Measurements from ENCODE around the gene ZBTB17. TPM values are rescaled to one million over a fixed set of nuclear protein-coding genes. Genes with fewer than 3 reads are reported as not detected.
"Not testable (repeated sequence)": the region's sequence is repeated elsewhere in the genome, so short reads cannot be mapped to it uniquely, and the experiment has no call there.

The ZBTB17 gene
- total and polyA plus RNA-seq, 9 donors: 3.7 to 45.7 (median 29.8) TPM

- H3K9me3 ChIP-seq: no peaks in the 10 kb centered on the region
- no peak overlapping the region for H3K4me3 ChIP-seq
- intact Hi-C loops (cut with DNase I): no loop called here
- H3K27me3 ChIP-seq: no peaks in the 10 kb centered on the region
- DNase-seq: no peak
- peaks cover 9% of the 10 kb centered on the region for H3K4me1 ChIP-seq (ENCODE audit: insufficient read depth)
- H3K36me3 ChIP-seq: no peaks in the 10 kb centered on the region
- TF ChIP-seq CTCF (IDR thresholded peaks at IDR 0.05): no peak
- no peak for TF ChIP-seq POLR2A (IDR thresholded peaks at IDR 0.05)
- no peak for TF ChIP-seq EP300 (IDR thresholded peaks at IDR 0.05)
- H3K27ac ChIP-seq: peak overlapping the region in 1 of 2 donors; percentile 65
Observed at GRCh38 chr1:15895233-15895632, 80.7 kb downstream of the ZBTB17 start.

- Histone ChIP-seq H3K27ac (peak overlapping the region in 1 of 2 donors; percentile 65), H3K4me1 (ENCODE audit: insufficient read depth) (peaks cover 11% of the 10 kb centered on the region)
- not testable (repeated sequence) for H3K4me3 ChIP-seq, H3K36me3 ChIP-seq, H3K9me3 ChIP-seq, H3K27me3 ChIP-seq, DNase-seq
- WGBS, 3 donors: 47 to 56% (median 52%) methylated on average over 6 of the region's 6 CpGs
- intact Hi-C loops (cut with DNase I): loop anchor here in 2 of 4 donors (5.0 kb wide), 2 partner anchors 46 to 96 kb away; partner anchors contain the start of gene SPEN (in 1 of the 2)
Observed at GRCh38 chr1:15892857-15893599, 82.9 kb downstream of the ZBTB17 start.

Small RNA genes within 50 kb of the gene (small RNA-seq; reads per million reads assigned to genes)
- gene AL034555.1 (not detected), gene AL355994.1 (not detected), gene AL355994.5 (not detected)

Other genes with a start within 250 kb of the ZBTB17 start
- 1 to 10 TPM; 1.1 to 2.5 (median 2.0) TPM for gene SLC25A34, start 239.8 kb downstream of the ZBTB17 start, total RNA-seq
- gene SLC25A34, start 239.8 kb downstream of the ZBTB17 start, polyA plus RNA-seq: 1 to 10 TPM; 1.0 to 1.3 TPM
- gene TMEM82, start 233.6 kb downstream of the ZBTB17 start, total RNA-seq: not detected
- gene TMEM82, start 233.6 kb downstream of the ZBTB17 start, polyA plus RNA-seq: not detected
- 100 to 1,000 TPM in 3 of 7 donors, 10 to 100 TPM in 4; 40.7 to 160 (median 70.8) TPM for gene FBLIM1, start 217.3 kb downstream of the ZBTB17 start, total RNA-seq
- 10 to 100 TPM; 39.0 to 59.2 TPM for gene FBLIM1, start 217.3 kb downstream of the ZBTB17 start, polyA plus RNA-seq
- 1 to 10 TPM in 6 of 7 donors, under 1 TPM in 1; 0.65 to 3.3 (median 1.2) TPM for gene UQCRHL, start 168.5 kb downstream of the ZBTB17 start, total RNA-seq
- gene UQCRHL, start 168.5 kb downstream of the ZBTB17 start, polyA plus RNA-seq: 1 to 10 TPM; 1.4 to 5.6 TPM
- gene SPEN, start 128.4 kb downstream of the ZBTB17 start, total RNA-seq: 10 to 100 TPM; 38.0 to 93.2 (median 65.6) TPM
- gene SPEN, start 128.4 kb downstream of the ZBTB17 start, polyA plus RNA-seq: 10 to 100 TPM; 30.5 to 41.7 TPM
- gene SRARP, start 28.1 kb upstream of the ZBTB17 start, total RNA-seq: not detected
- gene SRARP, start 28.1 kb upstream of the ZBTB17 start, polyA plus RNA-seq: not detected
- 10 to 100 TPM in 6 of 7 donors, 1 to 10 TPM in 1; 1.9 to 68.7 (median 35.8) TPM for gene HSPB7, start 41.9 kb upstream of the ZBTB17 start, total RNA-seq
- gene HSPB7, start 41.9 kb upstream of the ZBTB17 start, polyA plus RNA-seq: 10 to 100 TPM; 21.9 to 25.4 TPM
- 1 to 10 TPM in 5 of 7 donors, under 1 TPM in 1, not detected in 1; 0.97 to 2.4 (median 1.2) TPM for gene CLCNKA, start 45.9 kb upstream of the ZBTB17 start, total RNA-seq
- under 1 TPM; 0.08 to 0.74 TPM for gene CLCNKA, start 45.9 kb upstream of the ZBTB17 start, polyA plus RNA-seq
- gene CLCNKB, start 67.7 kb upstream of the ZBTB17 start, total RNA-seq: 1 to 10 TPM in 4 of 7 donors, under 1 TPM in 2, not detected in 1; 0.82 to 8.2 (median 1.9) TPM
- under 1 TPM; 0.18 to 0.42 TPM for gene CLCNKB, start 67.7 kb upstream of the ZBTB17 start, polyA plus RNA-seq
- gene FAM131C, start 97.5 kb upstream of the ZBTB17 start, total RNA-seq: 1 to 10 TPM in 1 of 7 donors, under 1 TPM in 5, not detected in 1; 0.20 to 1.3 (median 0.42) TPM
- under 1 TPM; 0.10 to 0.16 TPM for gene FAM131C, start 97.5 kb upstream of the ZBTB17 start, polyA plus RNA-seq
- 10 to 100 TPM in 3 of 7 donors, 1 to 10 TPM in 4; 3.9 to 40.7 (median 8.8) TPM for gene EPHA2, start 180.0 kb upstream of the ZBTB17 start, total RNA-seq
- 1 to 10 TPM; 3.8 to 6.1 TPM for gene EPHA2, start 180.0 kb upstream of the ZBTB17 start, polyA plus RNA-seq
- 10 to 100 TPM in 5 of 7 donors, 1 to 10 TPM in 2; 6.0 to 30.4 (median 14.6) TPM for gene ARHGEF19, start 236.6 kb upstream of the ZBTB17 start, total RNA-seq
- gene ARHGEF19, start 236.6 kb upstream of the ZBTB17 start, polyA plus RNA-seq: 10 to 100 TPM in 1 of 2 donors, 1 to 10 TPM in 1; 2.3 to 15.5 TPM